ENCODE measurements around the gene ADIG. TPM values are rescaled to one million over a fixed set of nuclear protein-coding genes. Genes with fewer than 3 reads are reported as not detected.

Gene ADIG
- total and polyA plus RNA-seq, 2 of the 8 experiments (the other 6 are each of a cell fraction or from before 2014, with no cell fraction given), result not detected

- CTCF ChIA-PET (ENCODE audit: partially characterized antibody), result interaction anchor here (0.8 kb wide), 1 partner anchor 22 kb away, joined by 3 read pairs; no protein-coding TSS in a partner anchor
- H3K79me1 ChIP-seq (ENCODE audit: low read depth, low read length), result no peaks in the 10 kb centered on the region
- DNase-seq (ENCODE audit: low read depth in 1 of 2, low spot score in 2 of 2) (no peak), FAIRE-seq (no peak)
- H2BK12ac ChIP-seq (ENCODE audit: low read depth, low read length), result no peak overlapping the region
- no peak overlapping the region for H2BK120ac ChIP-seq (replicated peaks; ENCODE audit: low read depth, low read length)
- no peak overlapping the region for H3K56ac ChIP-seq (replicated peaks; ENCODE audit: insufficient read length, low read depth, low read length)
- no peak overlapping the region for H2BK20ac ChIP-seq (ENCODE audit: low read length)
- no peak overlapping the region for H3K4me2 ChIP-seq (ENCODE audit: insufficient read depth in 1 of 2, low read depth in 2 of 2, low read length in 2 of 2)
- no peak overlapping the region for H3K14ac ChIP-seq (ENCODE audit: insufficient read length)
- H3K36me3 ChIP-seq (ENCODE audit: control insufficient read depth in 2 of 4, insufficient read depth in 4 of 4, low read length in 3 of 4), result peaks cover 0 to 9% (median 3%) of the 10 kb centered on the region in 4 experiments; a peak in 4 of 8 replicates
- no peaks in the 10 kb centered on the region for H3K23me2 ChIP-seq (ENCODE audit: low read depth, low read length)
- no peak overlapping the region for H3K4ac ChIP-seq (replicated peaks; ENCODE audit: insufficient read length, low read depth, low read length)
- no peaks in the 10 kb centered on the region for H3K9me3 ChIP-seq (ENCODE audit: insufficient read depth in 2 of 2, low read depth in 1 of 2, low read length in 1 of 2)
- no peak overlapping the region for H3K18ac ChIP-seq (ENCODE audit: extremely low read depth, low read length)
- WGBS, 2 experiments (ENCODE audit: extremely low coverage in 1 of 2, insufficient coverage in 1 of 2, insufficient read length in 1 of 2, insufficient replicate concordance in 2 of 2, low coverage in 1 of 2, low lambda C conversion rate in 2 of 2, missing lambda C conversion rate in 1 of 2), result 100% methylated on average over 1 of the region's 1 CpG; no CpG with 5 or more reads in 1 of the 2 experiments
- TF ChIP-seq CTBP2 (IDR thresholded peaks at IDR 0.05; ENCODE audit: borderline replicate concordance, insufficient read depth, insufficient read length, low read length) (no peak), RFX5 (IDR thresholded peaks at IDR 0.05; ENCODE audit: borderline replicate concordance, low read depth, low read length) (no peak), SIN3A (conservative IDR thresholded peaks at IDR 0.05 in 1 of 2, IDR thresholded peaks at IDR 0.05 in 1 of 2; ENCODE audit: low read depth in 1 of 2, low read length in 2 of 2) (no peak)
- no peak overlapping the region for H3K9ac ChIP-seq (replicated peaks in 1 of 4; ENCODE audit: extremely low read depth in 1 of 4, low read depth in 3 of 4, low read length in 3 of 4)
- H3K23ac ChIP-seq (ENCODE audit: insufficient read length), result no peak overlapping the region
- H2AFZ ChIP-seq (ENCODE audit: low read length), result no peak overlapping the region
- no peaks in the 10 kb centered on the region for H3K4me1 ChIP-seq (replicated peaks in 1 of 4; ENCODE audit: control insufficient read depth in 3 of 4, insufficient read depth in 4 of 4, low read length in 3 of 4)
- no peaks in the 10 kb centered on the region for H3K27me3 ChIP-seq (replicated peaks in 1 of 4; ENCODE audit: control insufficient read depth in 3 of 4, extremely low read depth in 1 of 4, insufficient read depth in 3 of 4, low read length in 3 of 4)
- H3K27ac ChIP-seq (ENCODE audit: low read depth, low read length), result no peak overlapping the region
- POLR2A ChIA-PET (ENCODE audit: partially characterized antibody), result no interaction called here
- H4K5ac ChIP-seq (ENCODE audit: insufficient read length, low read depth, low read length), result no peak overlapping the region
- H3K79me2 ChIP-seq (ENCODE audit: control insufficient read depth in 1 of 2, insufficient read depth in 2 of 2, low read length in 2 of 2), result no peaks in the 10 kb centered on the region
- no peaks in the 10 kb centered on the region for H4K20me1 ChIP-seq (replicated peaks in 1 of 2; ENCODE audit: control insufficient read depth in 1 of 2, insufficient read depth in 2 of 2, low read length in 2 of 2)
- no peak overlapping the region for H3K4me3 ChIP-seq (ENCODE audit: extremely low read depth in 1 of 4, insufficient read depth in 2 of 4, low read depth in 3 of 4, low read length in 4 of 4)
- H2AK5ac ChIP-seq (ENCODE audit: low read depth, low read length), result no peak overlapping the region
- H4K91ac ChIP-seq (replicated peaks; ENCODE audit: insufficient read length, low read length), result no peak overlapping the region
- no peak overlapping the region for H2BK5ac ChIP-seq (ENCODE audit: low read depth, low read length)
- no peak overlapping the region for H2BK15ac ChIP-seq (ENCODE audit: low read length)
- H4K8ac ChIP-seq (ENCODE audit: extremely low read depth, insufficient read depth, low read length), result no peak overlapping the region
Observed at GRCh38 chr20:38564680-38565079, 16.3 kb upstream of the ADIG start.
